Keratinocyte (primary cell): ENCODE results near the gene PRDM10. TPM values are rescaled to one million over a fixed set of nuclear protein-coding genes. Genes with fewer than 3 reads are reported as not detected.

Experiments used
- DNase-seq: peaks from one replicate; pipeline ENCODE4 v3.0.0-alpha.2; 2011; ENCODE audit warnings: low read depth, missing footprints, low spot score
- FAIRE-seq: peaks from 2 replicates; lab custom pipeline; 2011; peaks lifted over from hg19 to GRCh38; lab: Jason Lieb, UNC
- H2AFZ ChIP-seq: 2 replicates; pipeline ENCODE4 v1.6.0; 2012; ENCODE audit warnings: low read length, control low read depth, inconsistent platforms; ENCODE audit not compliant: control insufficient read depth
- H3K27ac ChIP-seq: 2 replicates; pipeline ENCODE4 v1.5.1; 2011; ENCODE audit warnings: low read length; ENCODE audit not compliant: control insufficient read depth, insufficient read depth
- H3K27me3 ChIP-seq: 3 replicates; pipeline ENCODE4 v1.6.0; 2011; ENCODE audit warnings: low read length; ENCODE audit not compliant: control insufficient read depth, insufficient read depth; ENCODE audit errors: extremely low read depth
- H3K36me3 ChIP-seq, 2 experiments: 2 replicates in 1 of 2; 3 replicates in 1 of 2; pipeline ENCODE4 v1.5.1; 2011; ENCODE audit warnings: low read length in 2 of 2, mild to moderate bottlenecking in 1 of 2; ENCODE audit not compliant: control insufficient read depth in 2 of 2, insufficient read depth in 2 of 2; ENCODE audit errors: extremely low read depth in 1 of 2
- H3K4me1 ChIP-seq: 3 replicates; pipeline ENCODE4 v1.5.1; 2011; ENCODE audit warnings: low read length; ENCODE audit not compliant: control insufficient read depth, insufficient read depth; ENCODE audit errors: extremely low read depth
- H3K4me2 ChIP-seq: 3 replicates; pipeline ENCODE4 v1.6.0; 2011; ENCODE audit warnings: low read depth, low read length; ENCODE audit not compliant: control insufficient read depth, insufficient read depth; ENCODE audit errors: extremely low read depth
- H3K4me3 ChIP-seq, 3 experiments: fragments of 200-600 bp in 1 of 3; sonication (generic) in 1 of 3; 2 replicates in 2 of 3; 3 replicates in 1 of 3; pipeline ENCODE4 v1.5.1; 2011 to 2016; ENCODE audit warnings: low read length in 3 of 3, mild to moderate bottlenecking in 3 of 3, control low read depth in 2 of 3, inconsistent platforms in 1 of 3, low read depth in 1 of 3, mixed read lengths in 1 of 3, mixed run types in 1 of 3, moderate library complexity in 1 of 3; ENCODE audit not compliant: control insufficient read depth in 2 of 3, insufficient read depth in 2 of 3; ENCODE audit errors: extremely low read depth in 1 of 3
- H3K79me2 ChIP-seq: 2 replicates; pipeline ENCODE4 v1.6.0; 2012; ENCODE audit warnings: low read length; ENCODE audit not compliant: control insufficient read depth, insufficient read depth
- H3K9ac ChIP-seq: 3 replicates; pipeline ENCODE4 v1.6.0; 2011; ENCODE audit warnings: low read length; ENCODE audit not compliant: control insufficient read depth, insufficient read depth; ENCODE audit errors: extremely low read depth
- H3K9me1 ChIP-seq: 3 replicates; pipeline ENCODE4 v1.6.0; 2011; ENCODE audit warnings: low read length; ENCODE audit not compliant: control insufficient read depth, insufficient read depth; ENCODE audit errors: extremely low read depth
- H3K9me3 ChIP-seq: 2 replicates; pipeline ENCODE4 v1.5.1; 2012; ENCODE audit warnings: low read depth, low read length; ENCODE audit not compliant: control insufficient read depth
- H4K20me1 ChIP-seq: 3 replicates; pipeline ENCODE4 v1.6.0; 2011; ENCODE audit warnings: low read length; ENCODE audit not compliant: control insufficient read depth, insufficient read depth; ENCODE audit errors: extremely low read depth
- CTCF ChIP-seq, 3 experiments: IDR thresholded peaks in 1 of 3; conservative IDR thresholded peaks in 1 of 3; optimal IDR thresholded peaks in 1 of 3; 2 replicates in 2 of 3; 3 replicates in 1 of 3; pipeline versions ENCODE3 to v1.5.1; 2011; ENCODE audit warnings: low read length in 3 of 3, mild to moderate bottlenecking in 3 of 3, moderate library complexity in 2 of 3, control low read depth in 1 of 3, inconsistent platforms in 1 of 3; ENCODE audit not compliant: insufficient read depth in 2 of 3; ENCODE audit errors: extremely low read depth in 1 of 3
- EZH2 ChIP-seq: IDR thresholded peaks from one replicate; pipeline ENCODE4 v1.6.1; 2012; ENCODE audit warnings: inconsistent platforms, mild to moderate bottlenecking, low read length, moderate library complexity
- dilution Hi-C: fragments of 300-500 bp; cut with MboI; formaldehyde crosslinking; loops from one replicate; pipeline ENCODE4 v1.7.0; 2020; ENCODE audit warnings: low sequenced_read_pairs; ENCODE audit not compliant: extremely low pct_ligation_motif_present
- polyA plus RNA-seq, 5 experiments: library from polyadenylated mRNA; depleted of rRNA in 3 of 5; stranded (reverse) in 3 of 5; stranded (forward) in 1 of 5; unstranded in 1 of 5; fragments of >200 nt; gene quantifications; 1 replicate in 1 of 5; 2 replicates in 3 of 5; 3 replicates in 1 of 5; pipeline versions ENCODE4 v1.2.1 to v1.2.3, GENCODE V29; 2011 to 2012; ENCODE audit warnings: missing spikeins in 2 of 5, low read depth in 1 of 5, low replicate concordance in 1 of 5

Gene PRDM10
- polyA plus RNA-seq, 1 donor (not counting 4 experiments of a cell fraction or from before 2014, with no cell fraction given), result 4.7 TPM

GRCh38 chr11:129992161-129992944 lies 10.3 kb downstream of the PRDM10 start:
- no peaks in the 10 kb centered on the region for H3K36me3 ChIP-seq
- DNase-seq (no peak), FAIRE-seq (peak; percentile 86)
- H3K27me3 ChIP-seq, result no peaks in the 10 kb centered on the region
- H2AFZ ChIP-seq, result no peak overlapping the region
- no peaks in the 10 kb centered on the region for H3K9me3 ChIP-seq
- H3K4me2 ChIP-seq, result peak overlapping the region; percentile 31
- no peaks in the 10 kb centered on the region for H3K9me1 ChIP-seq
- no peaks in the 10 kb centered on the region for H4K20me1 ChIP-seq
- H3K4me1 ChIP-seq, result peaks cover 12% of the 10 kb centered on the region
- TF ChIP-seq CTCF (optimal IDR thresholded peaks at IDR 0.05 in 1 of 3, IDR thresholded peaks at IDR 0.05 in 1 of 3, conservative IDR thresholded peaks at IDR 0.05 in 1 of 3; ENCODE audit: extremely low read depth in 1 of 3, insufficient read depth in 2 of 3, low read length in 3 of 3), result peak; percentile 36 to 75 (median 71)
- TF ChIP-seq EZH2, result no peak
- dilution Hi-C loops, result no loop called here
- peaks cover 24% of the 10 kb centered on the region for H3K79me2 ChIP-seq
- H3K9ac ChIP-seq, result no peak overlapping the region
- no peak overlapping the region for H3K4me3 ChIP-seq
- H3K27ac ChIP-seq, result no peak overlapping the region

GRCh38 chr11:129989149-129989813 lies 13.4 kb downstream of the PRDM10 start:
- Histone ChIP-seq H2AFZ (no peak overlapping the region), H3K27me3 (no peaks in the 10 kb centered on the region), H3K9me3 (no peaks in the 10 kb centered on the region), H3K4me2 (no peak overlapping the region), H3K79me2 (peaks cover 12% of the 10 kb centered on the region), H3K9ac (no peak overlapping the region), H3K4me3 (no peak overlapping the region), H3K36me3 (peaks cover 0 to 2% of the 10 kb centered on the region in 2 experiments), H3K27ac (no peak overlapping the region), H3K4me1 (peaks cover 11% of the 10 kb centered on the region), H3K9me1 (no peaks in the 10 kb centered on the region), H4K20me1 (no peaks in the 10 kb centered on the region)
- FAIRE-seq (no peak), DNase-seq (no peak)
- dilution Hi-C loops, result no loop called here
- no peak for TF ChIP-seq CTCF (optimal IDR thresholded peaks at IDR 0.05 in 1 of 3, IDR thresholded peaks at IDR 0.05 in 1 of 3, conservative IDR thresholded peaks at IDR 0.05 in 1 of 3; ENCODE audit: extremely low read depth in 1 of 3, insufficient read depth in 2 of 3, low read length in 3 of 3)
- TF ChIP-seq EZH2, result no peak
